SU-DHL-6 (cell line): Measurements from ENCODE around the gene RASGRP2.

Experiments used
- EZH2phosphoT487 ChIP-seq: fragments of 200-600 bp; sonication (generic), shearing (Covaris generic); conservative IDR thresholded peaks from 2 replicates; pipeline ENCODE4 v1.6.1; 2018; ENCODE audit warnings: mild to moderate bottlenecking, antibody characterized with exemption, low read length, moderate library complexity, mixed read lengths
- TF ChIP-seq, protein P1 (sequence below): fragments of 200-600 bp; sonication (generic); IDR thresholded peaks from one replicate; pipeline ENCODE4 v1.5.1; 2017; ENCODE audit warnings: antibody characterized with exemption, mild to moderate bottlenecking, low read length, moderate library complexity; ENCODE audit not compliant: insufficient read depth, poor library complexity, severe bottlenecking

GRCh38 chr11:64712430-64713015 is 31.4 kb downstream of the RASGRP2 start:
- TF ChIP-seq, protein P1, sequence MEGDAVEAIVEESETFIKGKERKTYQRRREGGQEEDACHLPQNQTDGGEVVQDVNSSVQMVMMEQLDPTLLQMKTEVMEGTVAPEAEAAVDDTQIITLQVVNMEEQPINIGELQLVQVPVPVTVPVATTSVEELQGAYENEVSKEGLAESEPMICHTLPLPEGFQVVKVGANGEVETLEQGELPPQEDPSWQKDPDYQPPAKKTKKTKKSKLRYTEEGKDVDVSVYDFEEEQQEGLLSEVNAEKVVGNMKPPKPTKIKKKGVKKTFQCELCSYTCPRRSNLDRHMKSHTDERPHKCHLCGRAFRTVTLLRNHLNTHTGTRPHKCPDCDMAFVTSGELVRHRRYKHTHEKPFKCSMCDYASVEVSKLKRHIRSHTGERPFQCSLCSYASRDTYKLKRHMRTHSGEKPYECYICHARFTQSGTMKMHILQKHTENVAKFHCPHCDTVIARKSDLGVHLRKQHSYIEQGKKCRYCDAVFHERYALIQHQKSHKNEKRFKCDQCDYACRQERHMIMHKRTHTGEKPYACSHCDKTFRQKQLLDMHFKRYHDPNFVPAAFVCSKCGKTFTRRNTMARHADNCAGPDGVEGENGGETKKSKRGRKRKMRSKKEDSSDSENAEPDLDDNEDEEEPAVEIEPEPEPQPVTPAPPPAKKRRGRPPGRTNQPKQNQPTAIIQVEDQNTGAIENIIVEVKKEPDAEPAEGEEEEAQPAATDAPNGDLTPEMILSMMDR, result no peak
- no peak for TF ChIP-seq EZH2phosphoT487
